ENCODE measurements around the gene DGAT2L6.

Gene DGAT2L6

GRCh38 chrX:70176938-70177533 lies at the start of gene DGAT2L6:
TSS of gene DGAT2L6 (plus strand) at chrX:70177483. CDS start at chrX:70177583, 100 bp downstream.
- in situ Hi-C loops (cut with HindIII; ENCODE audit: low pct_ligation_motif_present, low pct_unique_long_range_greater_than_20kb, low sequenced_read_pairs) = no loop called here
- no peak for DNase-seq

- no peak for DNase-seq
These were observed 49.2 kb upstream of the DGAT2L6 start for GRCh38 chrX:70128071-70128470.

GRCh38 chrX:70129816-70130215 lies 47.5 kb upstream of the DGAT2L6 start:
- DNase-seq = peak; percentile 25
- in situ Hi-C loops (cut with HindIII; ENCODE audit: low pct_ligation_motif_present, low pct_unique_long_range_greater_than_20kb, low sequenced_read_pairs) = no loop called here

More at GRCh38 chrX:70128071-70128470, 49.2 kb upstream of the DGAT2L6 start:
- in situ Hi-C loops (cut with HindIII; ENCODE audit: low pct_ligation_motif_present, low pct_unique_long_range_greater_than_20kb, low sequenced_read_pairs) = no loop called here

- in situ Hi-C loops (cut with HindIII; ENCODE audit: low pct_ligation_motif_present, low pct_unique_long_range_greater_than_20kb, low sequenced_read_pairs) = no loop called here
- peak; percentile 2 for DNase-seq
These were observed 45.1 kb upstream of the DGAT2L6 start for GRCh38 chrX:70132224-70132623.

- in situ Hi-C loops (cut with HindIII; ENCODE audit: low pct_ligation_motif_present, low pct_unique_long_range_greater_than_20kb, low sequenced_read_pairs) = no loop called here
These were observed 44.4 kb upstream of the DGAT2L6 start for GRCh38 chrX:70132877-70133302.

GRCh38 chrX:70133303-70134115 lies 43.8 kb upstream of the DGAT2L6 start, which contains the start of gene IGBP1:
TSS of gene IGBP1 (plus strand) at chrX:70133447. CDS start at chrX:70133948, 501 bp downstream.
- in situ Hi-C loops (cut with HindIII; ENCODE audit: low pct_ligation_motif_present, low pct_unique_long_range_greater_than_20kb, low sequenced_read_pairs) = no loop called here
- DNase-seq = peak; percentile 78

More at GRCh38 chrX:70132877-70133302, 44.4 kb upstream of the DGAT2L6 start:
- DNase-seq = no peak

- DNase-seq = peak; percentile 6
- in situ Hi-C loops (cut with HindIII; ENCODE audit: low pct_ligation_motif_present, low pct_unique_long_range_greater_than_20kb, low sequenced_read_pairs) = no loop called here
These were observed 43.2 kb upstream of the DGAT2L6 start for GRCh38 chrX:70134116-70134477.

DNA sequence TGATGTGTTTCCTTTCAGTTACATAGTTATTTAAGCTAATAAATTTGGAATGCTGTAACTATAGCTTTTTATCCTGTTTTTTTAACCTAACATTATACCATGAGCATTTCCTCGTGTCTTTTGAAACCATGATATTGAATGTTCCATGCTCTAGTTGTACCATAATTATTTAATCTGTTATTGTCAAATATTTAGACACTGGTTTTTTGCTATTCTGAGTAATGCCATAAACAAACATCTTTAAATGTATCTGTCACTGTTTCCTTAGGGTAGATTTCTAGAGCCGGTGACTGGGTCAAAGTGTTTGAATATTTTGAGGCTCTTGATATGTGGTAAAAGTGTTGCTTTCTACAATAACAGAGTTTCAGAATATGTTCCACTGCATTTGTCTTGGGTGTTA lies 38.7 kb upstream of the DGAT2L6 start:
- DNase-seq = no peak
- in situ Hi-C loops (cut with HindIII; ENCODE audit: low pct_ligation_motif_present, low pct_unique_long_range_greater_than_20kb, low sequenced_read_pairs) = no loop called here

- in situ Hi-C loops (cut with HindIII; ENCODE audit: low pct_ligation_motif_present, low pct_unique_long_range_greater_than_20kb, low sequenced_read_pairs) = no loop called here
- DNase-seq = no peak
These were observed 37.5 kb upstream of the DGAT2L6 start for GRCh38 chrX:70139736-70140135.

DNA sequence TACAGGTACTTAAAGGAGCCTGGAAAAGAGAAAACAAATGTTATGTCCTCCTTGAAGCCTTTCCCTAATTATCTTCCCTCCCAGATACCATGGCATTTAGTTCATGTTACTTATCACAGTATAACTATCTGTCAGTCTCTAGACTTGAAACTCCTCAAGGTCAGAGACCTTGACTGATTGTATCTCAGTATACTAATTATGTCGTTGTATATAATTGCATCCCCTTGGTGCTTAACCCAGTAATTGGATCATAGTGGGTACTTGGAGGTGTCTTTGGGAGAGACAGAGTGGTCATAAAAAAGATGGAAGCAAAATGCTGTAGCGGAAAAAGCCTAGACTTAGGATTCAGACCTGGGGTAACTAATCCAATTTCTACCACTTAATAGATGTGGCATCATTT lies 35.9 kb upstream of the DGAT2L6 start:
- no peak for DNase-seq

GRCh38 chrX:70166601-70167590 lies 10.4 kb upstream of the DGAT2L6 start:
- in situ Hi-C loops (cut with HindIII; ENCODE audit: low pct_ligation_motif_present, low pct_unique_long_range_greater_than_20kb, low sequenced_read_pairs) = no loop called here
- peak; percentile 75 for DNase-seq

More for the DNA sequence above, 35.9 kb upstream of the DGAT2L6 start:
- in situ Hi-C loops (cut with HindIII; ENCODE audit: low pct_ligation_motif_present, low pct_unique_long_range_greater_than_20kb, low sequenced_read_pairs) = no loop called here

- in situ Hi-C loops (cut with HindIII; ENCODE audit: low pct_ligation_motif_present, low pct_unique_long_range_greater_than_20kb, low sequenced_read_pairs) = no loop called here
- DNase-seq = peak; percentile 58
These were observed 8.8 kb upstream of the DGAT2L6 start for GRCh38 chrX:70168238-70169188.

GRCh38 chrX:70169281-70169680 lies 8.0 kb upstream of the DGAT2L6 start:
- in situ Hi-C loops (cut with HindIII; ENCODE audit: low pct_ligation_motif_present, low pct_unique_long_range_greater_than_20kb, low sequenced_read_pairs) = no loop called here

GRCh38 chrX:70171624-70172023 lies 5.7 kb upstream of the DGAT2L6 start:
- in situ Hi-C loops (cut with HindIII; ENCODE audit: low pct_ligation_motif_present, low pct_unique_long_range_greater_than_20kb, low sequenced_read_pairs) = no loop called here

More at GRCh38 chrX:70169281-70169680, 8.0 kb upstream of the DGAT2L6 start:
- no peak for DNase-seq

GRCh38 chrX:70172221-70172620 lies 5.1 kb upstream of the DGAT2L6 start:
- DNase-seq = no peak

More at GRCh38 chrX:70171624-70172023, 5.7 kb upstream of the DGAT2L6 start:
- no peak for DNase-seq

DNA sequence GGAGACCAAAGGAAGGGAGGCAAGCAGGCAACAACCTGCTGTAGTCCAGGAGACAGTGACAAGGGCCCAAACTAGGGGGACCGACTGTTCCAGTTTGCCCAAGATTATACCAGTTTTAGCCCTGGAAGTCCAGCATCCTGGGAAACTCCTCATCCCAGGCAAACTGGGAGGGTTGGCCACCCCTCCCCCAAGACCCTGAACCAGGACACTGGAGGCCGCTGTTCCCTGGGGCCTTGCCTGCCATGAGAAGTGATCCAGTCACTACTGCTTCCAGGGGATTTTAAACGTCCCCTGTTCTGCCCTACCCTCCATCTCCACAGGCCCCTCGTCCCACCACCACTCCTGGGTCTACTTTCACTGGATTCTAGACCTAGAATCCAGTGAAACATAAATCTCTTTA lies 4.3 kb upstream of the DGAT2L6 start:
- DNase-seq = no peak
- in situ Hi-C loops (cut with HindIII; ENCODE audit: low pct_ligation_motif_present, low pct_unique_long_range_greater_than_20kb, low sequenced_read_pairs) = no loop called here

More at GRCh38 chrX:70172221-70172620, 5.1 kb upstream of the DGAT2L6 start:
- in situ Hi-C loops (cut with HindIII; ENCODE audit: low pct_ligation_motif_present, low pct_unique_long_range_greater_than_20kb, low sequenced_read_pairs) = no loop called here

DNA sequence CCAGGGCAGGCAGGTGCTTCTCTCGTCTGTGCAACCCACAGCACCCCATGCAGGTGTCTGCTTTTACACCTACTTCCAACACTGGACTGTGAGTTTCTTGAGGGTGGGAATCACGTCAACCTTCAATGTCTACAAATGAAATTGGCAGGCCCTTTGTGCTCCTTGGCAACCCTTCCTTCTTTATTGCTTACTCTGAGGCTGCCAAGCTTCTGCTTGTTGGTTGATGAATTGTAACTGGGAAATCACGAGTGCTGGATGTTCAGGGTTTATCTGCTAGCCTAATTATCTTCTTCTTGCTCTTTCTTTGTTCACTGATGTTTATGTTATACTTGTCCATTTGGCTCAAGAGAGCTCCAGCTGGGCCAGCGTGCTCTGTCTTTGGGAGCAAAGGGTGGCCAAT lies 2.5 kb upstream of the DGAT2L6 start:
- no peak for DNase-seq
- in situ Hi-C loops (cut with HindIII; ENCODE audit: low pct_ligation_motif_present, low pct_unique_long_range_greater_than_20kb, low sequenced_read_pairs) = no loop called here

DNA sequence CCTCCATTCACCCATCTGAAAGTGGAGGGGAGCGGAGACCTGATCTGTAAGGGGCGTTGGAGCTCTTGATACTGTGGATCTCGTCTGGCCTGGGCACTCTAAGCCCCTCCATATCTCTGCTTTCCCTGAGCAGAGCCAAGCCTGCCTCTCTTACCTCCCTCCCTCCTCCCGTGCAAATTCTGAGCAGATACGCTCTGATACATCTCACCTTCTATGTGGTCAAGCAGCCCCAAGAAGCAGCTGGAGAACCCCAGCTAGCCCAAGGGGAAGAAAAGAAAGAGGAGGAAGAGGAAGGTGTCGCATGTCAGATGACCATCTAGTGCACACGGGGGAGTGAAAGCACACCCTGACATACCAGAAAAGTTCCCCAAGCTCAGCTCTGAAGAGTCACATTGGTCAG lies 1.9 kb upstream of the DGAT2L6 start:
- in situ Hi-C loops (cut with HindIII; ENCODE audit: low pct_ligation_motif_present, low pct_unique_long_range_greater_than_20kb, low sequenced_read_pairs) = no loop called here
- no peak for DNase-seq

All from ACHN (cell line).